ENCODE results near the gene TMEM143. TPM values are rescaled to one million over a fixed set of nuclear protein-coding genes. Genes with fewer than 3 reads are reported as not detected.

The TMEM143 gene
- total RNA-seq = 2.9 and 3.0 TPM in 2 replicates

DNA sequence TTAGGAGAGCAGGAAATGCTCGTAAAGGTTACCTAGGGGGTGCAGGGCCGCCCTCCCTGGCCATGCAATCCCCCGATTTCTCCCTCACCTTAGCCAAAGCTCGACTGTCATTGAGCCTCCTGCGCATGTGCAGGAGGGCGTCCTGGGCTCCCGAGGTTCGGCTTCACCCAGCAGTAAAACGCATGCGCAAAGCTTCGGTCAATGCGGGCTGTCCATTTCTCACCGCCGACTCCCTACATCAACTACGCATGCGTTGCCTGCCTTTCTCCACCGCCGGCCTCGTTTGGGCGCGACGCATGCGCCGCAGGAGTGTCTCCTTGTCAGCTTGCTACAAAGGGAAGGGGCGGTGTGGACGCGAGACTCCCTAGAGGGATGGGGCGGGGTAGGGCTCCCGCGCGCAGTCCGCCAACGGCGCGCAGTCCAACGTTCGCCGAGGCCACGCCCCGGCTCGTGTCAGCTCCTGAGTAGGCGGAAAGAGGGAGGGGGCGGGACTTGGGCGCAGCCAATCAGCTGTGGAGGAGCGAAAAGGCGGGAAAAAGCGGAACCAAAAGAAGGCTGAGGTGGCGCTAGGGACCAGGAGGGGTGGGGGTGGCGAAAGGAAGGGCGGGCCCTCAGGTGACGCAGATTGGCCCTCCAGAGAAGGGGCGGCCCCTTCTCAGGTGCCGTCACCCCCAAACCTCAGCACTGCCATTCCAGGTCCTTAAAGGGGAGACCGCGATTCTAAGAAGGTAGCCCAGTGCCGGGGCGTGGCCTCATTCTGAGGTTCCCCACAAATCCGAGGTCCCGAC is at the start of gene TMEM143, which contains the start of gene SYNGR4:
TSS of gene TMEM143 (minus strand) at position 131 of the 788 bp plus-strand sequence. CDS start at position 111, 20 bp downstream.
TSS of gene SYNGR4 (plus strand) at position 558 of the 788 bp plus-strand sequence. CDS start 1,476 bp downstream, outside the sequence.
- peak within 1 kb of the TSS; percentile 64 for H3K4me3 ChIP-seq (ENCODE audit: low read depth, low read length)
- TF ChIP-seq CTCF (IDR thresholded peaks at IDR 0.05; ENCODE audit: insufficient read depth, low read depth, low read length) = no peak
- DNase-seq (ENCODE audit: low read depth) = peak; percentile 100

GRCh38 chr19:48405850-48406249 is 42.1 kb upstream of the TMEM143 start:
- TF ChIP-seq CTCF (IDR thresholded peaks at IDR 0.05; ENCODE audit: insufficient read depth, low read depth, low read length) = no peak
- no peak for DNase-seq (ENCODE audit: low read depth)
- no peak overlapping the region for H3K4me3 ChIP-seq (ENCODE audit: low read depth, low read length)

DNA sequence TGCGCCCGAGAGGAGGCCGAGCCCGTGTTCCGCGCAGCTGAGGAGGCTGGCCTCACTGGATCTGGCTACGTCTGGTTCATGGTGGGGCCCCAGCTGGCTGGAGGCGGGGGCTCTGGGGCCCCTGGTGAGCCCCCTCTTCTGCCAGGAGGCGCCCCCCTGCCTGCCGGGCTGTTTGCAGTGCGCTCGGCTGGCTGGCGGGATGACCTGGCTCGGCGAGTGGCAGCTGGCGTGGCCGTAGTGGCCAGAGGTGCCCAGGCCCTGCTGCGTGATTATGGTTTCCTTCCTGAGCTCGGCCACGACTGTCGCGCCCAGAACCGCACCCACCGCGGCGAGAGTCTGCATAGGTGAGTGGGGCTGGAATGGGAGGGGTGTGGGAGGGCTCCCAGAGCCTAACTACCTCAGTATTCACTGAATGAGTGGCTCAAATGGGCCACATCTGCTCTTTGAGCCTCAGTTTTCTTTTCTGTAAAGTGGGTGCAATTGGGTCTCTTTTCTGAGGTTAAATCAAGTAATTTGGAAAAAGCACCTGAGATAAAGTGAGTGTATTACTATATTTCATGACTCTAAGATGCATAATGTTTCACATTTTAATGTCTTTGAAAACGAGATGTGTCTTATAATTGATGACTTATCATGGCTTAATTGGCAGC is 41.4 kb upstream of the TMEM143 start:
- H3K4me3 ChIP-seq (ENCODE audit: low read depth, low read length) = no peak overlapping the region
- no peak for DNase-seq (ENCODE audit: low read depth)
- TF ChIP-seq CTCF (IDR thresholded peaks at IDR 0.05; ENCODE audit: insufficient read depth, low read depth, low read length) = no peak

GRCh38 chr19:48403606-48404005 is 39.9 kb upstream of the TMEM143 start:
- TF ChIP-seq CTCF (IDR thresholded peaks at IDR 0.05; ENCODE audit: insufficient read depth, low read depth, low read length) = no peak
- peak; percentile 62 for DNase-seq (ENCODE audit: low read depth)
- H3K4me3 ChIP-seq (ENCODE audit: low read depth, low read length) = no peak overlapping the region

- no peak overlapping the region for H3K4me3 ChIP-seq (ENCODE audit: low read depth, low read length)
- no peak for TF ChIP-seq CTCF (IDR thresholded peaks at IDR 0.05; ENCODE audit: insufficient read depth, low read depth, low read length)
- DNase-seq (ENCODE audit: low read depth) = no peak
These were observed 37.5 kb upstream of the TMEM143 start for GRCh38 chr19:48401287-48401686.

- no peak for TF ChIP-seq CTCF (IDR thresholded peaks at IDR 0.05; ENCODE audit: insufficient read depth, low read depth, low read length)
- peak overlapping the region; percentile 21 for H3K4me3 ChIP-seq (ENCODE audit: low read depth, low read length)
These were observed 36.4 kb upstream of the TMEM143 start for GRCh38 chr19:48400018-48400742.

More at GRCh38 chr19:48400018-48400742, 36.4 kb upstream of the TMEM143 start:
- DNase-seq (ENCODE audit: low read depth) = peak; percentile 52
